HEK293 (cell line): ENCODE results near the gene SPRTN.

Source experiments
- CTCF ChIP-seq: fragments of 450-650 bp; formaldehyde crosslinking; IDR thresholded peaks from 2 replicates; pipeline ENCODE4 v1.5.1; 2016; ENCODE audit warnings: missing biosample characterization, missing genetic modification characterization
- GLIS2 ChIP-seq: fragments of 450-650 bp; formaldehyde crosslinking; IDR thresholded peaks from 2 replicates; pipeline ENCODE4 v1.5.1; 2016; ENCODE audit warnings: missing biosample characterization, missing genetic modification characterization
- REST ChIP-seq: fragments of 450-650 bp; formaldehyde crosslinking; IDR thresholded peaks from 2 replicates; pipeline ENCODE4 v1.5.1; 2016; ENCODE audit warnings: missing biosample characterization, missing genetic modification characterization
- ZBTB6 ChIP-seq: fragments of 450-650 bp; formaldehyde crosslinking; IDR thresholded peaks from 2 replicates; pipeline ENCODE4 v1.5.1; 2017; ENCODE audit warnings: missing biosample characterization, missing genetic modification characterization
- ZEB2 ChIP-seq: fragments of 450-650 bp; formaldehyde crosslinking; IDR thresholded peaks from 2 replicates; pipeline ENCODE4 v1.5.1; 2016; ENCODE audit warnings: missing biosample characterization, missing genetic modification characterization
- ZFP41 ChIP-seq: fragments of 450-650 bp; formaldehyde crosslinking; IDR thresholded peaks from 2 replicates; pipeline ENCODE4 v1.5.1; 2016; ENCODE audit warnings: missing biosample characterization, missing genetic modification characterization, borderline replicate concordance
- ZNF274 ChIP-seq, 2 experiments: fragments of 200-500 bp in 1 of 2; fragments of 450-650 bp in 1 of 2; sonication (Bioruptor generic) in 1 of 2; formaldehyde crosslinking in 1 of 2; IDR thresholded peaks; 2 replicates each; pipeline versions ENCODE4 v1.5.1 to v1.6.1; 2014 to 2016; ENCODE audit warnings: borderline replicate concordance in 1 of 2, inconsistent platforms in 1 of 2, low read length in 1 of 2, missing biosample characterization in 1 of 2, missing genetic modification characterization in 1 of 2
- ZNF302 ChIP-seq: fragments of 450-650 bp; formaldehyde crosslinking; IDR thresholded peaks from 2 replicates; pipeline ENCODE4 v1.5.1; 2016; ENCODE audit warnings: missing biosample characterization, missing genetic modification characterization, low read depth
- ZNF416 ChIP-seq: fragments of 450-650 bp; formaldehyde crosslinking; IDR thresholded peaks from 2 replicates; pipeline ENCODE4 v1.5.1; 2016; ENCODE audit warnings: missing biosample characterization, missing genetic modification characterization
- ZNF423 ChIP-seq: fragments of 450-650 bp; formaldehyde crosslinking; IDR thresholded peaks from 2 replicates; pipeline ENCODE4 v1.5.1; 2016; ENCODE audit warnings: missing biosample characterization, missing genetic modification characterization
- ZNF558 ChIP-seq: fragments of 450-650 bp; formaldehyde crosslinking; IDR thresholded peaks from 2 replicates; pipeline ENCODE4 v1.5.1; 2016; ENCODE audit warnings: missing biosample characterization, missing genetic modification characterization
- ZSCAN30 ChIP-seq: fragments of 450-650 bp; IDR thresholded peaks from 2 replicates; pipeline ENCODE4 v1.5.1; 2018; ENCODE audit warnings: missing biosample characterization, mild to moderate bottlenecking, missing genetic modification characterization, moderate library complexity

GRCh38 chr1:231327617-231328016 lies 10.5 kb upstream of the SPRTN start:
- no peak for TF ChIP-seq ZFP41 (tag by site-specific recombination)
- no peak for TF ChIP-seq CTCF (tag by site-specific recombination)
- no peak for TF ChIP-seq ZBTB6 (tag by site-specific recombination)
- no peak for TF ChIP-seq REST (tag by site-specific recombination)
- TF ChIP-seq ZNF302: no peak
- no peak for TF ChIP-seq ZNF274 (IDR thresholded peaks at IDR 0.05; ENCODE audit: low read length)
- no peak for TF ChIP-seq ZNF274 (tag by site-specific recombination; IDR thresholded peaks at IDR 0.05; ENCODE audit: borderline replicate concordance)
- no peak for TF ChIP-seq ZNF416 (tag by site-specific recombination)
- TF ChIP-seq GLIS2 (tag by site-specific recombination): no peak
- no peak for TF ChIP-seq ZNF423
- TF ChIP-seq ZEB2 (tag by site-specific recombination): no peak
- TF ChIP-seq ZNF558: no peak
- no peak for TF ChIP-seq ZSCAN30 (tag by site-specific recombination)
